ENCODE results near the gene DIP2C. TPM values are rescaled to one million over a fixed set of nuclear protein-coding genes. Genes with fewer than 3 reads are reported as not detected.

The DIP2C gene
- total and polyA plus RNA-seq, 8 donors: 2.4 to 40.1 (median 21.0) TPM

DNA sequence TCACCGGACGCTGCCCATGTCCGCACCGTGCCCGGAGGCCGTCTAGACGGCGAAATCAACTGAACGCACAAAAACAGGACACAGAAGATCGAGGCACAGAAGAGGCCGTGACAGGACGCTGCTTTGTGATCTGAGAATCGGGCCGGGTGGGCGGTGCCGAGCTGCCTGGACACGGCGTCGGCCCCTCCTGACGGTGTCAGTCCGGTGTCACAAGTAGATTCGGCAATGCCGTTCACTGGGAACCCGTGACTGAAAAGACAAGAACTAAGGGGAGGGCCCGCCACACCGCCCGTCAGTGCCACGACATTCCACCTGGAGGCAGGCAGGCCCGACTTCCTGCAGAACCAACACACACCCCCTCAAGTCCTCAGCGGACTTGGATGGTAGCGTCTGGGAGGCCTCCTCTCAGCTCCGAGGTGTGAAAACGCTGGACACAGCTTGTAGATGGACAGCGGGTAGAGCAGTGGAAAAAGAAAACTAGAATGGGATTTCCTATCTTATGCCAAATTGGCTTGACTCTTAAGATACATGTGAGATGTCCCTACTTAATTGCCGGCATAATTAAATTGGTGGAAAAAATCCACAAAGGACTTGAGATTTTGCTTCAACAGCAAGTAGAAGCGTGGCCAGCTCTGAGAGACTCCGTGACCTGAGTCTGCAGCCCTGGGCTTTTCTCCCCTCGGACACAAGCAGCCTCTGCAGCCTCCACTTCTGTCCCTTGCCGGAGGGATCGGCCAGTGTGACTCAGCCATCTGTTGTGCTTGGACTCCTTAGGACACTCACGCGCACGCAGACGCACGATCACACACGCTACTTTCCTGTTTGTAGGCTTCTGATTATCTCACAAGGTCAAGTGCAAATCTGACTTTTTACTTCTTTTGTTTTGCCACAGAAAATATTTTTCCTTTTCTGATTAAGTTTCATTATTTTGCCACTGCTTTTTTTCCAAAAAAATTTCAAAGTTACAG, 269.0 kb downstream of the DIP2C start:
- WGBS, 5 donors: 93 to 97% (median 95%) methylated on average over 40 to 46 of the region's 46 CpGs
- Histone ChIP-seq H3K4me1 (no peaks in the 10 kb centered on the region), H3K36me3 (peaks cover 20 to 67% (median 61%) of the 10 kb centered on the region in 4 donors), H3K4me3 (no peak overlapping the region), H3K9me3 (no peaks in the 10 kb centered on the region), H3K27ac (no peak overlapping the region), H3K27me3 (no peaks in the 10 kb centered on the region)
- intact Hi-C loops (cut with DNase I; ENCODE audit: low total_unique reads): no loop called here
- no peak for TF ChIP-seq EP300 (IDR thresholded peaks at IDR 0.05)
- TF ChIP-seq, protein P1, sequence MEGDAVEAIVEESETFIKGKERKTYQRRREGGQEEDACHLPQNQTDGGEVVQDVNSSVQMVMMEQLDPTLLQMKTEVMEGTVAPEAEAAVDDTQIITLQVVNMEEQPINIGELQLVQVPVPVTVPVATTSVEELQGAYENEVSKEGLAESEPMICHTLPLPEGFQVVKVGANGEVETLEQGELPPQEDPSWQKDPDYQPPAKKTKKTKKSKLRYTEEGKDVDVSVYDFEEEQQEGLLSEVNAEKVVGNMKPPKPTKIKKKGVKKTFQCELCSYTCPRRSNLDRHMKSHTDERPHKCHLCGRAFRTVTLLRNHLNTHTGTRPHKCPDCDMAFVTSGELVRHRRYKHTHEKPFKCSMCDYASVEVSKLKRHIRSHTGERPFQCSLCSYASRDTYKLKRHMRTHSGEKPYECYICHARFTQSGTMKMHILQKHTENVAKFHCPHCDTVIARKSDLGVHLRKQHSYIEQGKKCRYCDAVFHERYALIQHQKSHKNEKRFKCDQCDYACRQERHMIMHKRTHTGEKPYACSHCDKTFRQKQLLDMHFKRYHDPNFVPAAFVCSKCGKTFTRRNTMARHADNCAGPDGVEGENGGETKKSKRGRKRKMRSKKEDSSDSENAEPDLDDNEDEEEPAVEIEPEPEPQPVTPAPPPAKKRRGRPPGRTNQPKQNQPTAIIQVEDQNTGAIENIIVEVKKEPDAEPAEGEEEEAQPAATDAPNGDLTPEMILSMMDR (IDR thresholded peaks at IDR 0.05): no peak
- no peak for DNase-seq

DNA sequence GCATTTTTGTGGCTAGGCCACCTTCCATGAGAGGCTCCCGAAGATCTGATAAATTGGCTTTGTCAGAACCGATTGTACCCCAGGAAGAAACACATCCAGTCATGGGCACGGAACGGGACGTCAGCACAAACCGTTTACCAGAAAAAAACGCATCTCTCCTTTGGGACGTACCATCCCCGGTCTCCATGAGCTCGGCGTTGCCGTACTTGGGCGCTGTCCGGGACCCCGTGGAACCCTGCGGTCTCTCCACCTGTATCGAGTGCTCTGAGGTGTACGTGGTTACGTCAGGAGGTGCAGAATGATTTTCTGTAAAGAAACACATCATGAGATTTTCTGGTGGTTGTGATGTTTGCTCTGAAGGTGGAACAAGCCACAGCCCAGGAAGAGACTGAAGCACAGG, 270.6 kb downstream of the DIP2C start:
- H3K36me3 ChIP-seq: peaks cover 20 to 78% (median 71%) of the 10 kb centered on the region in 4 donors
- intact Hi-C loops (cut with DNase I; ENCODE audit: low total_unique reads): no loop called here
- no peak overlapping the region for H3K4me3 ChIP-seq
- H3K27ac ChIP-seq: no peak overlapping the region
- H3K4me1 ChIP-seq: no peaks in the 10 kb centered on the region
- TF ChIP-seq, protein P1 (IDR thresholded peaks at IDR 0.05): no peak
- TF ChIP-seq POLR2AphosphoS5 (IDR thresholded peaks at IDR 0.05) (no peak), EP300 (IDR thresholded peaks at IDR 0.05) (no peak), POLR2A (IDR thresholded peaks at IDR 0.05) (no peak)
- H3K9me3 ChIP-seq: no peaks in the 10 kb centered on the region
- H3K27me3 ChIP-seq: no peaks in the 10 kb centered on the region
- WGBS, 5 donors: 92 to 97% (median 95%) methylated on average over 19 of the region's 19 CpGs
- no peak for DNase-seq

DNA sequence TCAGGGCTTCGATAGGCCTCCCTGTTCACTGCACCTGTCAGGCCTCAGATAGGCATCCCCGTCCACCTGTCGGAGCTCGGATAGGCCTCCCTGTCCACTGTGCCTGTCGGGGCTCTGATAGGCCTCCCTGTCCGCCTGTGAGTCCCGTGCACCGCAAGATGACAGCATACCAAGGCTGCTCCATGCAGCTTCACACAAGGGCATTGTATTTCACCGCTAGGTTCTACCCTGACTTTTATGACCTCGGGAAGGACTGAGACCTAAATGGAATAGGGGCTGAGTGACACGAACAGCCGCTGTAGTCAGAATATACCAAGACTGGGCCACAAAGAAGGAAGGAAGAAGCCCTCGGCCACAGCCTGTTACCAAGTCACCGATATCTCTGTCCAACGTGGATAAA, 271.2 kb downstream of the DIP2C start:
- Histone ChIP-seq H3K4me3 (no peak overlapping the region), H3K27me3 (no peaks in the 10 kb centered on the region), H3K9me3 (no peaks in the 10 kb centered on the region), H3K4me1 (no peaks in the 10 kb centered on the region), H3K36me3 (peaks cover 20 to 85% (median 78%) of the 10 kb centered on the region in 4 donors), H3K27ac (no peak overlapping the region)
- WGBS, 5 donors: 87 to 90% (median 89%) methylated on average over 11 to 15 of the region's 15 CpGs
- intact Hi-C loops (cut with DNase I; ENCODE audit: low total_unique reads): no loop called here
- TF ChIP-seq POLR2AphosphoS5 (IDR thresholded peaks at IDR 0.05) (no peak), EP300 (IDR thresholded peaks at IDR 0.05) (no peak), POLR2A (IDR thresholded peaks at IDR 0.05) (no peak)
- TF ChIP-seq, protein P1 (IDR thresholded peaks at IDR 0.05): no peak
- DNase-seq: no peak

DNA sequence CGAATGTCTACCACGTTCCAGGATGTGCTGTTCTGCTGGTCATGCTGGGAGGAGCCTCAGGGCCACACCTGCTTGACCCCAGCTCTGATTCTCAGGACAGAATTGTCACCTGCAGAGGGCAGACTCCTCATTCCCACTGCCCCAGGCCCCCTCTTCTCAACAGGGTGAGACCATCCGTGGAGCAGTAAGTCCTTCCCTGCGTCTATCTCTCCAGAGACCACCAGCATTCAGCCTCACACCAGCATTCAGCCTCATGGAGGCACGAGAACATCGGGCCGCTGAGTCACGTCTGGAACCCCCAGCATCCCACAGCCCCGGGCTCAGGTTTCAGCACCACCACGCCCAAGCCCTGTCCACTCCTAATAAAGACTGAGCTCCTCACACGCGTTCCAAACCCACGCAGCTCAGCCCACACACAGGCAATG, 273.4 kb downstream of the DIP2C start:
- Histone ChIP-seq H3K9me3 (no peaks in the 10 kb centered on the region), H3K27ac (no peak overlapping the region), H3K4me1 (no peaks in the 10 kb centered on the region), H3K4me3 (no peak overlapping the region), H3K36me3 (peaks cover 14 to 85% (median 72%) of the 10 kb centered on the region in 4 donors), H3K27me3 (no peaks in the 10 kb centered on the region)
- intact Hi-C loops (cut with DNase I; ENCODE audit: low total_unique reads): no loop called here
- WGBS, 5 donors: 85 to 91% (median 85%) methylated on average over 11 to 13 of the region's 13 CpGs
- no peak for TF ChIP-seq POLR2AphosphoS5 (IDR thresholded peaks at IDR 0.05)
- TF ChIP-seq, protein P1 (IDR thresholded peaks at IDR 0.05): peak in 1 of 7 experiments; percentile 13
- DNase-seq: no peak

All from stomach (tissue), 9 donors.